Stimulated activated CD8-positive, alpha-beta memory T cell treated with anti-CD3 and anti-CD28 coated beads, Interleukin-15, amount 100 ng/mL, for 48 hours (primary cell): Measurements from ENCODE around the gene HYCC1.
"Not testable (repeated sequence)": the region's sequence is repeated elsewhere in the genome, so short reads cannot be mapped to it uniquely, and the experiment has no call there.

Experiments used
- DNase-seq, 2 donors: peaks; one replicate each; pipeline ENCODE4 v3.0.0-alpha.2; 2020; ENCODE audit warnings: low read depth in 2 of 2

Gene HYCC1

GRCh38 chr7:22983257-22983855 is 30.6 kb downstream of the HYCC1 start:
- no peak for DNase-seq

DNA sequence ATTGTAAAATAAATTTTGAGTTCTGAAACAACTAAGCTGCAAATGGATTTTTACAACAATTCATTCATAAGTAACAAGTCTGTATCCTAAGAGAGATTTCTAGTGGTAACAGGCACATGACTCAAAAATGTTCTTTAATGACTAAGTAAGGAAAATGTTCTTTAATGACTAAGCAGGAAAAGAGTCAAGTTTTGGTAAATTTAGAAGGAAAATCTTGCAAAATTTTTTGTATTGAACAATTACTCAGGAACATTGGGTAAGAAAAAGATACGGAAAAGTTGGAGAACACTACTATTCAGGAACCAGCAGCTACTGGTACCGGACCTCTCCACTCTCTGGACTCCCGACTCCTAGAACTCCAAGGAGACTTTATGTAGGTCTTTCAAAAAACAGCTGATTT is 33.5 kb downstream of the HYCC1 start:
- no peak for DNase-seq

DNA sequence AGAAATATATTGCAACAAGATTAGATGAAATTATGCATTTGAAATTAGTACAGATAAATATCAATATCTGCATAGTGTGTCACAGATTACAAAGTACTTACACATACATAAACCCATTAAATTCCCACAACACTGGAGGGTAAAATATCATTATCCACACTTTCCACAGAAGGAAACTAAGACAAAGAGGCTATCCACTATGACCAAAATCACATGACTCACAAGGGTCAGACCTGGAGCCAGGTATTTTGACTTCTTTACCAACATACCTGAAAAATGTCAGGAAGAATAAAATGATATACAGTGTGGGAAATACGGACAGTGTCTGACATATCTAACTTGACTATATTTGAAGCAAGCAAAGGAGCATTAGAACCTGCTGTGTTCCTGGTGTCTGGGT is 34.1 kb downstream of the HYCC1 start:
- DNase-seq, result no peak

- DNase-seq, result no peak
Measured at GRCh38 chr7:22979251-22979650, 34.7 kb downstream of the HYCC1 start.

DNA sequence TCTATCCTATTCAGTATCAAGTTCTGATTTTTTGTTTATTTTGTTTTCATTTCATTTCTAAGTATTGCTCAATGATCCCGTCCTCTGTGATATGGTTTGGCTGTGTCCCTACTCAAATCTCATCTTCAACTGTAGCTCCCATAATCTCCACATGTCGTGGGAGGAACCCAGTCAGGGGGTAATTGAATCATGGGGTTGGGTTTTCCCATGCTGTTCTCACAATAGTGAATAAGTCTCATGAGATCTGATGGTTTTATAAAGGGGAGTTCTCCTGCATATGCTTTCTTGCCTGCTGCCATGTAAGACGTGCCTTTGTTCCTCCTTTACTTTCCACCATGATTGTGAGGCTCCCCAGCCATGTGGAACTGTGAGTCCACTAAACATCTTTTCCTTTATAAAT is 39.3 kb downstream of the HYCC1 start:
- not testable (repeated sequence) for DNase-seq

DNA sequence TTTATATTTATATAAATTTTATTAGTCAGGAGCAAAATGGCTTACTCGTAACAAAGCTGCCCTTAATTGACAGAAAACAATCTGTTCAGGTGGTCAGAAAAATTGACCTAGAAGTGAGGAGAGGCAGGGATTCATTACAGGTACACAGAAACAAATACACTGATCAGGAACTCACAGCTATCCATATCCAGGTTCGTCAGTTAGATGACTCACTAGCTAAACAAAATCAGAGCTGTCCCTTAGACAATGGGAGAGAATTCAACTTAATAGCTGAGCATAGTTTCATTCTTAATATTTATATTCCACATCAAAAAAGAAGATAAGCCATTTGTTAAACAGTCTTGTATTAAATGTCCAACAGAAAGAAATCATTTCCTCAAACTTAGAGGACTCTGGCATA is 41.7 kb downstream of the HYCC1 start:
- DNase-seq, result no peak

- no peak for DNase-seq
Measured at GRCh38 chr7:22969010-22969431, 44.9 kb downstream of the HYCC1 start.
